ENCODE measurements around the gene LEP.
"Not testable (repeated sequence)": the region's sequence is repeated elsewhere in the genome, so short reads cannot be mapped to it uniquely, and the experiment has no call there.

The LEP gene

GRCh38 chr7:128271942-128272481 lies 30.9 kb downstream of the LEP start:
- DNase-seq (ENCODE audit: low read depth in 2 of 2), result no peak

- DNase-seq (ENCODE audit: low read depth in 2 of 2), result no peak
Measured at GRCh38 chr7:128274246-128274883, 33.3 kb downstream of the LEP start.

GRCh38 chr7:128274884-128275603 lies 34.0 kb downstream of the LEP start:
- DNase-seq (ENCODE audit: low read depth in 2 of 2), result no peak

- DNase-seq (ENCODE audit: low read depth in 2 of 2), result no peak
Measured at GRCh38 chr7:128275681-128276080, 34.6 kb downstream of the LEP start.

GRCh38 chr7:128278366-128278765 lies 37.3 kb downstream of the LEP start:
- DNase-seq (ENCODE audit: low read depth in 2 of 2), result no peak

- DNase-seq (ENCODE audit: low read depth in 2 of 2), result no peak
Measured at GRCh38 chr7:128279124-128279713, 38.1 kb downstream of the LEP start.

- DNase-seq (ENCODE audit: low read depth in 2 of 2), result not testable (repeated sequence)
Measured at GRCh38 chr7:128280451-128280850, 39.4 kb downstream of the LEP start.

GRCh38 chr7:128281605-128282380 lies 40.7 kb downstream of the LEP start:
- no peak for DNase-seq (ENCODE audit: low read depth in 2 of 2)

GRCh38 chr7:128284102-128284501 lies 43.0 kb downstream of the LEP start:
- DNase-seq (ENCODE audit: low read depth in 2 of 2), result no peak

GRCh38 chr7:128287556-128287955 lies 46.5 kb downstream of the LEP start:
- no peak for DNase-seq (ENCODE audit: low read depth in 2 of 2)

- DNase-seq (ENCODE audit: low read depth in 2 of 2), result not testable (repeated sequence)
Measured at GRCh38 chr7:128298004-128298403, 56.9 kb downstream of the LEP start.

- DNase-seq (ENCODE audit: low read depth in 2 of 2), result no peak
Measured at GRCh38 chr7:128299109-128299607, 58.1 kb downstream of the LEP start.

GRCh38 chr7:128302139-128302538 lies 61.1 kb downstream of the LEP start:
- DNase-seq (ENCODE audit: low read depth in 2 of 2), result no peak

GRCh38 chr7:128303133-128303532 lies 62.1 kb downstream of the LEP start:
- DNase-seq (ENCODE audit: low read depth in 2 of 2), result no peak

- DNase-seq (ENCODE audit: low read depth in 2 of 2), result no peak
Measured at GRCh38 chr7:128303643-128304042, 62.6 kb downstream of the LEP start.

GRCh38 chr7:128304212-128304611 lies 63.1 kb downstream of the LEP start:
- no peak for DNase-seq (ENCODE audit: low read depth in 2 of 2)

GRCh38 chr7:128307061-128307460 lies 66.0 kb downstream of the LEP start:
- no peak for DNase-seq (ENCODE audit: low read depth in 2 of 2)
